ENCODE measurements around the gene SCN5A.

SCN5A gene

GRCh38 chr3:38613426-38613825 lies 36.1 kb downstream of the SCN5A start:
- Histone ChIP-seq H3K4me1 (ENCODE audit: control insufficient read depth, insufficient read depth, low read length) (peaks cover 6% of the 10 kb centered on the region), H3K4me3 (ENCODE audit: low read length) (no peak overlapping the region), H3K27me3 (ENCODE audit: control insufficient read depth, insufficient read depth, low read length) (no peaks in the 10 kb centered on the region), H3K9me3 (ENCODE audit: control insufficient read depth, insufficient read depth, low read length) (no peaks in the 10 kb centered on the region), H3K27ac (ENCODE audit: low read length) (no peak overlapping the region), H3K36me3 (ENCODE audit: control insufficient read depth, insufficient read depth, low read length) (0 out of 2 replicates have a peak, but pooled peaks cover 3% of the 10 kb centered on the region)
- WGBS (ENCODE audit: insufficient coverage, insufficient read length), result no CpG with 5 or more reads among the region's 5 CpGs
- no peak for DNase-seq (ENCODE audit: low read depth, low spot score)

- peaks cover 3% of the 10 kb centered on the region for H3K4me1 ChIP-seq (ENCODE audit: control insufficient read depth, insufficient read depth, low read length)
- no peaks in the 10 kb centered on the region for H3K9me3 ChIP-seq (ENCODE audit: control insufficient read depth, insufficient read depth, low read length)
- DNase-seq (ENCODE audit: low read depth, low spot score), result no peak
- H3K4me3 ChIP-seq (ENCODE audit: low read length), result no peak overlapping the region
- WGBS (ENCODE audit: insufficient coverage, insufficient read length), result no CpG with 5 or more reads among the region's 4 CpGs
- no peak overlapping the region for H3K27ac ChIP-seq (ENCODE audit: low read length)
- H3K36me3 ChIP-seq (ENCODE audit: control insufficient read depth, insufficient read depth, low read length), result 0 out of 2 replicates have a peak, but pooled peaks cover 3% of the 10 kb centered on the region
- H3K27me3 ChIP-seq (ENCODE audit: control insufficient read depth, insufficient read depth, low read length), result no peaks in the 10 kb centered on the region
Measured at GRCh38 chr3:38611866-38612265, 37.6 kb downstream of the SCN5A start.

- Histone ChIP-seq H3K4me3 (ENCODE audit: low read length) (no peak overlapping the region), H3K4me1 (ENCODE audit: control insufficient read depth, insufficient read depth, low read length) (no peaks in the 10 kb centered on the region), H3K9me3 (ENCODE audit: control insufficient read depth, insufficient read depth, low read length) (no peaks in the 10 kb centered on the region), H3K27me3 (ENCODE audit: control insufficient read depth, insufficient read depth, low read length) (no peaks in the 10 kb centered on the region), H3K36me3 (ENCODE audit: control insufficient read depth, insufficient read depth, low read length) (0 out of 2 replicates have a peak, but pooled peaks cover 3% of the 10 kb centered on the region), H3K27ac (ENCODE audit: low read length) (no peak overlapping the region)
- no peak for DNase-seq (ENCODE audit: low read depth, low spot score)
- WGBS (ENCODE audit: insufficient coverage, insufficient read length), result no CpG with 5 or more reads among the region's 5 CpGs
Measured at GRCh38 chr3:38610934-38611333, 38.6 kb downstream of the SCN5A start.

GRCh38 chr3:38610436-38610835 lies 39.1 kb downstream of the SCN5A start:
- no CpG with 5 or more reads among the region's 6 CpGs for WGBS (ENCODE audit: insufficient coverage, insufficient read length)
- 0 out of 2 replicates have a peak, but pooled peaks cover 3% of the 10 kb centered on the region for H3K36me3 ChIP-seq (ENCODE audit: control insufficient read depth, insufficient read depth, low read length)
- no peaks in the 10 kb centered on the region for H3K9me3 ChIP-seq (ENCODE audit: control insufficient read depth, insufficient read depth, low read length)
- no peak overlapping the region for H3K4me3 ChIP-seq (ENCODE audit: low read length)
- H3K27ac ChIP-seq (ENCODE audit: low read length), result no peak overlapping the region
- no peaks in the 10 kb centered on the region for H3K4me1 ChIP-seq (ENCODE audit: control insufficient read depth, insufficient read depth, low read length)
- H3K27me3 ChIP-seq (ENCODE audit: control insufficient read depth, insufficient read depth, low read length), result no peaks in the 10 kb centered on the region
- no peak for DNase-seq (ENCODE audit: low read depth, low spot score)

- no peak overlapping the region for H3K4me3 ChIP-seq (ENCODE audit: low read length)
- H3K27me3 ChIP-seq (ENCODE audit: control insufficient read depth, insufficient read depth, low read length), result no peaks in the 10 kb centered on the region
- H3K27ac ChIP-seq (ENCODE audit: low read length), result no peak overlapping the region
- H3K9me3 ChIP-seq (ENCODE audit: control insufficient read depth, insufficient read depth, low read length), result no peaks in the 10 kb centered on the region
- H3K4me1 ChIP-seq (ENCODE audit: control insufficient read depth, insufficient read depth, low read length), result no peaks in the 10 kb centered on the region
- WGBS (ENCODE audit: insufficient coverage, insufficient read length), result no CpG with 5 or more reads among the region's 21 CpGs
- no peak for DNase-seq (ENCODE audit: low read depth, low spot score)
- no peaks in the 10 kb centered on the region for H3K36me3 ChIP-seq (ENCODE audit: control insufficient read depth, insufficient read depth, low read length)
Measured at GRCh38 chr3:38609386-38610111, 39.9 kb downstream of the SCN5A start.

GRCh38 chr3:38608961-38609360 lies 40.5 kb downstream of the SCN5A start:
- Histone ChIP-seq H3K4me3 (ENCODE audit: low read length) (no peak overlapping the region), H3K27me3 (ENCODE audit: control insufficient read depth, insufficient read depth, low read length) (no peaks in the 10 kb centered on the region), H3K27ac (ENCODE audit: low read length) (no peak overlapping the region), H3K4me1 (ENCODE audit: control insufficient read depth, insufficient read depth, low read length) (no peaks in the 10 kb centered on the region), H3K36me3 (ENCODE audit: control insufficient read depth, insufficient read depth, low read length) (no peaks in the 10 kb centered on the region), H3K9me3 (ENCODE audit: control insufficient read depth, insufficient read depth, low read length) (no peaks in the 10 kb centered on the region)
- DNase-seq (ENCODE audit: low read depth, low spot score), result no peak
- no CpG with 5 or more reads among the region's 5 CpGs for WGBS (ENCODE audit: insufficient coverage, insufficient read length)

GRCh38 chr3:38608086-38608775 lies 41.3 kb downstream of the SCN5A start:
- Histone ChIP-seq H3K4me1 (ENCODE audit: control insufficient read depth, insufficient read depth, low read length) (no peaks in the 10 kb centered on the region), H3K9me3 (ENCODE audit: control insufficient read depth, insufficient read depth, low read length) (no peaks in the 10 kb centered on the region), H3K27me3 (ENCODE audit: control insufficient read depth, insufficient read depth, low read length) (no peaks in the 10 kb centered on the region), H3K27ac (ENCODE audit: low read length) (no peak overlapping the region), H3K36me3 (ENCODE audit: control insufficient read depth, insufficient read depth, low read length) (no peaks in the 10 kb centered on the region), H3K4me3 (ENCODE audit: low read length) (no peak overlapping the region)
- DNase-seq (ENCODE audit: low read depth, low spot score), result no peak
- no CpG with 5 or more reads among the region's 13 CpGs for WGBS (ENCODE audit: insufficient coverage, insufficient read length)

- no peak for DNase-seq (ENCODE audit: low read depth, low spot score)
- no peaks in the 10 kb centered on the region for H3K27me3 ChIP-seq (ENCODE audit: control insufficient read depth, insufficient read depth, low read length)
- WGBS (ENCODE audit: insufficient coverage, insufficient read length), result no CpG with 5 or more reads among the region's 11 CpGs
- no peak overlapping the region for H3K27ac ChIP-seq (ENCODE audit: low read length)
- H3K4me3 ChIP-seq (ENCODE audit: low read length), result no peak overlapping the region
- H3K9me3 ChIP-seq (ENCODE audit: control insufficient read depth, insufficient read depth, low read length), result no peaks in the 10 kb centered on the region
- no peaks in the 10 kb centered on the region for H3K4me1 ChIP-seq (ENCODE audit: control insufficient read depth, insufficient read depth, low read length)
- no peaks in the 10 kb centered on the region for H3K36me3 ChIP-seq (ENCODE audit: control insufficient read depth, insufficient read depth, low read length)
Measured at GRCh38 chr3:38606561-38606960, 42.9 kb downstream of the SCN5A start.

- no peaks in the 10 kb centered on the region for H3K27me3 ChIP-seq (ENCODE audit: control insufficient read depth, insufficient read depth, low read length)
- no peaks in the 10 kb centered on the region for H3K4me1 ChIP-seq (ENCODE audit: control insufficient read depth, insufficient read depth, low read length)
- no CpG with 5 or more reads among the region's 7 CpGs for WGBS (ENCODE audit: insufficient coverage, insufficient read length)
- H3K4me3 ChIP-seq (ENCODE audit: low read length), result no peak overlapping the region
- no peaks in the 10 kb centered on the region for H3K36me3 ChIP-seq (ENCODE audit: control insufficient read depth, insufficient read depth, low read length)
- no peak overlapping the region for H3K27ac ChIP-seq (ENCODE audit: low read length)
- no peaks in the 10 kb centered on the region for H3K9me3 ChIP-seq (ENCODE audit: control insufficient read depth, insufficient read depth, low read length)
- no peak for DNase-seq (ENCODE audit: low read depth, low spot score)
Measured at GRCh38 chr3:38605981-38606380, 43.5 kb downstream of the SCN5A start.

GRCh38 chr3:38604246-38604645 lies 45.2 kb downstream of the SCN5A start:
- Histone ChIP-seq H3K27ac (ENCODE audit: low read length) (no peak overlapping the region), H3K36me3 (ENCODE audit: control insufficient read depth, insufficient read depth, low read length) (no peaks in the 10 kb centered on the region), H3K9me3 (ENCODE audit: control insufficient read depth, insufficient read depth, low read length) (no peaks in the 10 kb centered on the region), H3K27me3 (ENCODE audit: control insufficient read depth, insufficient read depth, low read length) (no peaks in the 10 kb centered on the region), H3K4me3 (ENCODE audit: low read length) (no peak overlapping the region), H3K4me1 (ENCODE audit: control insufficient read depth, insufficient read depth, low read length) (no peaks in the 10 kb centered on the region)
- WGBS (ENCODE audit: insufficient coverage, insufficient read length), result no CpG with 5 or more reads among the region's 6 CpGs
- DNase-seq (ENCODE audit: low read depth, low spot score), result no peak

All from iPS DF 6.9 (cell line).